ENCODE results near the gene FYN. TPM values are rescaled to one million over a fixed set of nuclear protein-coding genes. Genes with fewer than 3 reads are reported as not detected.

FYN gene
- total RNA-seq, 1 experiment from 2014 or later, result 18.5 TPM

GRCh38 chr6:111761212-111761611, 112.0 kb downstream of the FYN start:
- BruUV-seq (replicated peaks), result no TSS peak
- no peaks in the 10 kb centered on the region for H3K9me3 ChIP-seq (ENCODE audit: control insufficient read depth in 1 of 2, insufficient read depth in 1 of 2, low read depth in 1 of 2, low read length in 2 of 2)
- H2AFZ ChIP-seq (ENCODE audit: low read depth, low read length, poor library complexity, severe bottlenecking), result no peak overlapping the region
- intact Hi-C loops (cut with micrococcal nuclease), result no loop called here
- no peak overlapping the region for H3K27ac ChIP-seq (ENCODE audit: low read depth, low read length)
- POLR2A ChIA-PET, result no interaction called here
- CTCF ChIA-PET, result no interaction called here
- no peaks in the 10 kb centered on the region for H3K27me3 ChIP-seq (ENCODE audit: insufficient read depth, low read length)
- no peak for ATAC-seq
- H3K9me2 ChIP-seq (ENCODE audit: insufficient read depth), result no peaks in the 10 kb centered on the region
- H3K36me3 ChIP-seq (ENCODE audit: control insufficient read depth in 1 of 2, insufficient read depth in 2 of 2, low read length in 2 of 2), result no peaks in the 10 kb centered on the region
- no peak overlapping the region for H3K9ac ChIP-seq (ENCODE audit: low read length)
- no peak overlapping the region for H3K4me3 ChIP-seq (replicated peaks in 1 of 2; ENCODE audit: low read depth in 1 of 2, low read length in 2 of 2)
- TF ChIP-seq YY1 (IDR thresholded peaks at IDR 0.05; ENCODE audit: extremely low read depth, insufficient replicate concordance, low read depth, low read length) (no peak), RAD21 (IDR thresholded peaks at IDR 0.05; ENCODE audit: low read depth) (no peak), EZH2phosphoT487 (IDR thresholded peaks at IDR 0.05; ENCODE audit: borderline replicate concordance) (no peak), REST (IDR thresholded peaks at IDR 0.05; ENCODE audit: low read depth) (no peak), SIN3A (IDR thresholded peaks at IDR 0.05; ENCODE audit: low read depth) (no peak), ZFX (IDR thresholded peaks at IDR 0.05) (no peak), POLR2A (IDR thresholded peaks at IDR 0.05; ENCODE audit: borderline replicate concordance, extremely low read depth, insufficient read depth, insufficient read length) (no peak), CBX3 (IDR thresholded peaks at IDR 0.05; ENCODE audit: low read depth) (no peak), ATF3 (IDR thresholded peaks at IDR 0.05) (no peak), EZH2 (IDR thresholded peaks at IDR 0.05) (no peak), ELF1 (IDR thresholded peaks at IDR 0.05; ENCODE audit: borderline replicate concordance, low read depth) (no peak), POLR2AphosphoS5 (IDR thresholded peaks at IDR 0.05; ENCODE audit: low read depth, low read length) (no peak), TCF7L2 (IDR thresholded peaks at IDR 0.05; ENCODE audit: borderline replicate concordance, extremely low read depth, insufficient read depth, insufficient read length) (no peak), ZNF274 (IDR thresholded peaks at IDR 0.05; ENCODE audit: low read depth, low read length) (no peak), CTCF (IDR thresholded peaks at IDR 0.05 in 2 of 3, conservative IDR thresholded peaks at IDR 0.05 in 1 of 3; ENCODE audit: borderline replicate concordance in 1 of 3, insufficient read depth in 1 of 3, low read depth in 2 of 3, low read length in 2 of 3) (no peak), CEBPB (IDR thresholded peaks at IDR 0.05; ENCODE audit: low read depth) (no peak), MAX (IDR thresholded peaks at IDR 0.05) (no peak), EGR1 (IDR thresholded peaks at IDR 0.05; ENCODE audit: low read depth) (no peak)
- no peak overlapping the region for H3K4me2 ChIP-seq (ENCODE audit: low read length)
- no peak for DNase-seq (ENCODE audit: low read depth, low spot score)
- H3K79me2 ChIP-seq (ENCODE audit: insufficient read depth, low read length), result no peaks in the 10 kb centered on the region
- no peaks in the 10 kb centered on the region for H4K20me1 ChIP-seq (ENCODE audit: insufficient read depth)
- RAD21 ChIA-PET (ENCODE audit: low non-redundant PET in 1 of 2, low total read pairs in 2 of 2, uncharacterized antibody in 2 of 2, unreplicated experiment in 2 of 2), result no interaction called here
- H3K4me1 ChIP-seq (ENCODE audit: control insufficient read depth in 1 of 2, insufficient read depth in 2 of 2, low read length in 2 of 2), result no peaks in the 10 kb centered on the region
